ENCODE measurements around the gene SGMS2.
"Not testable (repeated sequence)": the region's sequence is repeated elsewhere in the genome, so short reads cannot be mapped to it uniquely, and the experiment has no call there.

SGMS2 gene

DNA sequence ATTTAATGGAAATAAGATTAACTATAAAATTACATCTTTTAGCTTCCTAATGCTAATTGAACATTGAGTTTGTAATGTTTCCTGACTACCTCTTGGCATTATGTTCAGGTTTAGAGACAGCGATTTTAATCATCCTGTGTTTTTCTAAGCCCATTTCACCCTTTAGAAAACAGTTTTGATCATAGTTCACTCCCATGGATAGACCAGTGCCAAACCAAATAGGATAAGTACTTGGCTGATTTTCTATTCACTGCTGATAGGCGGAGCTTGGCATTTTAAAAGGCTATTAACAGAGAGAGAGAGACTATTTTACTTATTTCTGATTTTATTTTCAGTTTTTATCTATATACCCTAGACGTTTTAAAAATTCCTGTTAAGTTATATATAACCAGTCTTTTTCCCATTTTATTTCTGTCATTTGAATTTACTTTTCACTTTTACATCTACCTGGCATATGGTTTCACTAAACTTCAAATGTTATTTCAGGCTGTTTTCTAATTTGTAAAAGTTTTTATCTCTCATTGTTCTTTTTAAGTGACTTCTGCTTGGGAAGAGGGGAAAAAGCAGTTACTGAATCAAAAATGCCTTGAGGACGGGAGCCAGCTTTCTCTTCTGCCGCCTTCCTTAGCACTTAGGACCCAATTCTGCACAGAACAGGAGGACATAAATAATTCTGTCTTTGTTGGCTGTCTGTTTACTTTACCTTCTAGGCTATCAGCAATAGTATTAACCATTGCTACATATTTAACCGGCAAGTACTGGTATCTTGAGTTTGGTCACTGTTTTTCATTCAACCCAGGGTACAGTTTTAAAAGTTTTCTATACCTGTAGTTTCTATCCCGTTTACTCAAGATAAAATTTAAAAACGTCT, 46.4 kb downstream of the SGMS2 start:
- no peak for DNase-seq

- no peak for DNase-seq
Measured at GRCh38 chr4:107874024-107874423, 49.3 kb downstream of the SGMS2 start.

GRCh38 chr4:107876099-107876498, 51.4 kb downstream of the SGMS2 start:
- DNase-seq, result no peak

DNA sequence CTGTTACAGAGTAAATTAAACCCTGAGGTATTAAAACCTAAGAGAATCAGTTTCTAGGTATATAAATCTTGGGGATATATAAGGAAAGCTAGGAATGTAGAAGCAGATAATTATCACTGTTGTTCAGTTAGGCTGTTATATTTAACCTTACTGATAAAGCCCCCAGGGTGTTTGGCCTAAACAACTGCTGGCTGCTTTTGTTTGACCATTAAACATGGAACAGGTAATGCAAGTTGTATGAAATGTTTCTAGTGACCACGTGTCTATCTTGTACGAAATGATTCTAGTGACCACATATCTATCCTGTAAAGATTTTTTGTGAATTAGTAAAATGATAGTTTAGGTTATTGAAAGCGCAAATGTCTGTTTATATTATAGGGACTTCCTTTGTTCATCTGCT, 52.6 kb downstream of the SGMS2 start:
- no peak for DNase-seq

DNA sequence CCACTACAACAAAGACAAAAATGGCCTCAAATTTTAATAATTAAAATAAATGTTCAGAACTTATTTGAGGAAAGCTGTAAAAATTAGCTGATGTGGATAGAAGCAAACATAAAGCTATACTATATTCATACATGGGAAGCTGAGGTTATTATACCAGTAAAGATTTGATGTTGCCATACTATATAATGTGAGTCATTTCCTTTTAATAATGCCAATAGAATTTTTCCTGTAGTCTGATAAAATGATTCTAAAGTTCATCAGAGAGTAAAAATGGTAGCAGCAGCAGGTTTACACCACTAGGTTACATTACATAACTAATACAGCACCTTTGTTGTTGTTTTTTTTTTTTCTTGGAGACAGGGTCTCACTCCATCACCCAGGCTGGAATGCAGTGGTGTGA, 61.1 kb downstream of the SGMS2 start:
- no peak for DNase-seq

GRCh38 chr4:107888237-107888636, 63.5 kb downstream of the SGMS2 start:
- no peak for DNase-seq

DNA sequence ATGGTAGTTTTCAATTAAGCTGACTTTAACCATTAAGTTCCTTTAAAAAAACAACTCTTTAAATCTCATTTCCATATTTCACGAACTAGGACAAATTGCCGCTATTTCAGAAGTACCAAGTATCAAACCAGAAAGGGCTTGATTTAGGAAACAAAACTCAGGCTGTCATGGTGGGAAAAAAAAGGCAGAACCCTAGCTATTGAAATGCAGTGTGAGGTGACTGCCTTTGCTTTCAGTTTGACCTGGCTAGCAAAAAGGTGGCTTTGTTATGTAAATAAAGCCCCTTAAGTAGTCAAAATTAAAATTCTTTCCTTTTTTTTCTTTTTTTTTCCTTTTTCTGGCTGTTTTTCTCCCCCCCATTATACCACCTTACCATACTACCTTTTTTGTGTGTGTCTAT, 66.0 kb downstream of the SGMS2 start:
- DNase-seq, result no peak

DNA sequence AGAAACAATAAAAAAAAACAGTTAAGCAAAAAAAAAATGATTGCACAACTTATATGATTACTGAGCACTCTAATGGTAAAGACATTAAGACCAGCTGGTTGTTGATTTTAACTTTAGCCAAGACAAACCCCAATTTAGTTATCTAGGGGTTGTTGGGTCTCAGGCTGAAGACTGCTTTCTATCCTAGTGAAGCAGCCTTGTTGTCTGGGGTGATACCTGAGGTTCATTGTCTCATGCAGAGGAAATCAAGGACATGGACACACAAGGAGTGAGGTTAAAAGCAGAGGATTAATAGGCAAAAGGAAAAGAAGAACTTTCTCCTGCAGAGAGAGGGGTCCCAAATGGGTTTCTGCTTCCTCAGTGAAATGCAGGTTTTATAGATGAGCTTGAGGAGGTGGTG, 66.6 kb downstream of the SGMS2 start:
- no peak for DNase-seq

GRCh38 chr4:107893171-107894137, 68.7 kb downstream of the SGMS2 start:
- no peak for DNase-seq

- no peak for DNase-seq
Measured at GRCh38 chr4:107894138-107894603, 69.4 kb downstream of the SGMS2 start.

DNA sequence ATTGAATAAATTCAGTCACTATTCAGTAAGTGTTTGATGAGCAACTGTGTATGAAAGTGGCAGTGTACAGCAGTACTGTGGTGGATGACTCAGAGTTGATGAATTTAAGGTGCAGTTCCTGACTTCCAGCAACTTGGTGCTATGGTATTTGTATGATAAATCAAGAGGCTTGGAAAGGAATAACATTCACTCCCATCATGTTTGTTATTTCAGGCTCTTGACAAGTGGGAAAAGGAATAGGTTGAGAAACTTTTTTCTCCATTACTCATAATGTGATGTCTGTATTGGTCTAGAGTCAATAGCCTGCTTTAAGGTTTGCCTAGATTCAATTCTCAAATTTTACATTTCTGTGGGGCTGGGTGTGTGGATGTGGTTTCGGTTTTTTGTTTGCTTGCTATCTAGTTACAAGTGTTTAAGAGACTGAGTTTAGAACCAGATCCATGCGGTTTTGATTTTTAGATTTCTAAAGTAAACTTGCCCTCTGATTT, 71.5 kb downstream of the SGMS2 start:
- DNase-seq, result no peak

DNA sequence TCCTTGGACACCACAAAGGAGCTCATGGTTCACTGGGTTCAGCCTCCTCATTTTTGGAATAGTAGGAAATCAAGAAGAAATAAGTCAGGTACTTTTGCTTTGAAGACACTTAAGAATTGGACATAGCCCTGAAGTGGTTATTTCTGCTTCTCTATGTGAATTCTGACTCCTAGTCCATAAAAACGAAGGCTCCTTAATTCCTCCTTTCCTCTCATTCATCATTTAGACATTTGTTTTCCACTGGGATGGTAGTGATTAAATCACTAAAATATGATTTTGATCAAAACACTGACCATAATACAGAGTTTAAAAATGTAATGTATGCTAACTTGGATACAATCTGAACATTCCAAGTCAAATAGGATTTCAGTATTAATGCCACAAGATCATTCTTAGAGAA, 71.9 kb downstream of the SGMS2 start:
- no peak for DNase-seq

DNA sequence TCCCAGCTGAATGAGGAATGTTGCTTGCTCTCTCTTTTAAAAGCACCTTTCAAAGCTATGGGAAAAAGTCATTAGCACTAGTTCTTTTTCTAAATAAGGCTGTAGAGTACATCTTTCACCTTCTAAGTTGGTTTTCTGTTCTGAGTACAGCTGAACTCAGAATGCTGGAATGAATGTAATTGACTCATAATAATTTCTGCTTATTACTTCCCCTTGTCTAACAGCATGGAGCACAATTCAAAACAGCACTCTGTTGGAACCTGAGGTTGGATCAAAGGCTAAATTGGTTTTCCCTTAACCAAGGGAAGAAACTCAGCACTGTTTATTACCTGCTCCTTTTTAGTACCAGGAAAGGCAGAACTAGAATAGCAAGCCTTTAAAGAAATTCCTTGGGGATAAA, 73.1 kb downstream of the SGMS2 start:
- DNase-seq, result no peak

- no peak for DNase-seq
Measured at GRCh38 chr4:107900067-107900466, 75.3 kb downstream of the SGMS2 start.

- DNase-seq, result no peak
Measured at GRCh38 chr4:107900508-107900907, 75.8 kb downstream of the SGMS2 start.

DNA sequence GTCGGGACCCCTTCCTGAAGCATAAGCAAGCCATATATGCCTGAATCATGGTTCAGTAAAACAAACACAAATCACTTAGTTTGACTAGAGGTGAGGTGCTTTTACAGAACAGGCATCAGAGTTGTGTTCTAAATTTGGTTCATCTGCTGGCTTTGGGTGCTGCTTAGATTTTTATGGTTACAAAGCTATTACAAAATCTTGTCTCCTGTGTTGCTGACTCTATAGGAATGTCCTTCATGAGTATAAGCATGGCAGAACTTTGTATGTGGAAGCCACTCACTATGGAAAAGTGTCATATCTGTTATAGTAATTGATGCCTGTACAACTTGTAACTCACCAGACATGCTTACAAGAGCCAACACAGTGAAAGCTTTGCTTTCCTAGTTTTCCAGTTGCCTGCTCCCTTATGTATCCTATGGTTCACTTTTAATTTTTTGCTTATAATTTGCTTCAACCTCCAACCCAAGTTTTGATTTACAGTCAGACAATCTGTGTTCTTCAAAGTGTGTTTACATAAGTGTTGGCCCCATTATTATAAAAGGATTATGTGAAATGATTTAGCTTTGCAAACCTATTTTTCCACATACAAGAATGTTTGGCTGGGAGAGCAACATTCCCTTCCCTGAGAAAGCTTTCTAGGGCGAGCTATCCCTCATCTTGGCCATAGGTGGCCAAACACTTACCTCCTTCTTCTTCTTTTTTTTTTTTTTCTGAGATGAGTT, 76.6 kb downstream of the SGMS2 start:
- no peak for DNase-seq

- DNase-seq, result no peak
Measured at GRCh38 chr4:107902715-107903114, 78.0 kb downstream of the SGMS2 start.

- DNase-seq, result not testable (repeated sequence)
Measured at GRCh38 chr4:107905082-107905481, 80.3 kb downstream of the SGMS2 start.

GRCh38 chr4:107906458-107907100, 81.8 kb downstream of the SGMS2 start:
- no peak for DNase-seq

- DNase-seq, result no peak
Measured at GRCh38 chr4:107908377-107908776, 83.6 kb downstream of the SGMS2 start.

GRCh38 chr4:107913283-107913899, 88.7 kb downstream of the SGMS2 start:
- no peak for DNase-seq

DNA sequence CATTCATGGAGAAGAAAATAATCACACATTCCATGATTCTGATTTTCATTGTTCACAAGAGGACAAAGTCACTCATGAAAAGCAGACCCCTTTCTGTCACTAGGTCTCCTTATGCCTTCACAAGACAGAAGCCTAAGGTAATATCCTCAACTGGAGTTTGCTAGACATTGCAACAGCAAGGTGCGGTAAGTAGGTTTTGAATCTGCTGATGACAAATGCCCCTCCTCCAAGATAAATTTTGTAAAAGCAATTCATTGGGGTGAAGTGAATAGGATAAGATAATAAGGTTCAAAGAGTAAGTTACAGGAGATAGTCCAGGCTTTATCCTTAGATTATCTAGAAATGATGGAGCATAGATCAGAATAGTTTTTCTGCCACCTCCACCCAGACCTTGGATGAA, 90.5 kb downstream of the SGMS2 start:
- DNase-seq, result no peak
